Stimulated activated CD8-positive, alpha-beta memory T cell treated with anti-CD3 and anti-CD28 coated beads, Interleukin-12 subunit alpha, Interleukin-12 subunit beta, amount 100 ng/mL, for 1 hour (primary cell): ENCODE data around the gene ROS1.
A peak's percentile ranks its signal among the peaks of the same experiment; 100 is the strongest.
"Not testable (repeated sequence)": the region's sequence is repeated elsewhere in the genome, so short reads cannot be mapped to it uniquely, and the experiment has no call there.

Source experiments
- DNase-seq: peaks from one replicate; pipeline ENCODE4 v3.0.0-alpha.2; 2020; ENCODE audit warnings: low read depth

The ROS1 gene

GRCh38 chr6:117425431-117426153, at the start of gene ROS1:
TSS of gene ROS1 (minus strand) at chr6:117425942. CDS start at chr6:117425656, 286 bp downstream.
- DNase-seq: no peak

- DNase-seq: no peak
Observed at GRCh38 chr6:117473401-117473800, 47.7 kb upstream of the ROS1 start.

DNA sequence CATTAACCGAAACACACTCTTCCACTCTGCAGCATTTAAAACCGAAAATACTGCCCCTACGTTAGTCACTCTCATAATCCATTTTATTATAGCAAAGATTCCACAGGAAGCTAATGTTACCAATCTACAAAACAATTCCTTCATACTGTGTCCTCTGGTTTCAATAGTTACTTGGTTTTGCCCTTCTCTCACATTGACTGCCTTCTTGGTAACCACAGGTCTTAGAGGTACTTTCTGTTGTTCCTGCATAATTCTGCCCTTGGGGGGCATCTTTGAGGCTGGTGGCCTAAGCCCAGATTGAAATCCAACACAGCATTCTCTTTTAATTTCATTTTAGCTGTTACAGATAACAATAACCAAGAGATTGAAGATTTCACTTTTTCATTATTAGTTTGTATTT, 46.9 kb upstream of the ROS1 start:
- no peak for DNase-seq

DNA sequence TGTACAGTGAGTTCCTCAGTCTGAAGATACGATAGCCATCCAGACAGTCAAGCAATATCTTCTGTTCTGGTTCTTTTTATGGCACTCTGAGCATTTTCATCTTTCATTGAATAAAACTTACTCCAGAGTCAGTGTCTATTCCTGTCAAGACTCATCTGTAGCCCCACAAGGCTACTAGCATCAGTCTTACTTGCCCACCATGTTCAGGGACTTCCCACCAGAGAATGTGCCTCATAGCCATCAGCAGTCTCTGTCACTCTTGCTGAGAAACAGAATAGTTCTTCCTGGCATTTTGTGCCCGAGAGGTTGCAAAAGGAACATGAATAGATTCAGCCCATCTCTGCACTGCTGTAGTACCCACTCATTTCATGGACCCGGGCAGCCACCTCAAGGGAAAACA, 44.0 kb upstream of the ROS1 start:
- DNase-seq: no peak

DNA sequence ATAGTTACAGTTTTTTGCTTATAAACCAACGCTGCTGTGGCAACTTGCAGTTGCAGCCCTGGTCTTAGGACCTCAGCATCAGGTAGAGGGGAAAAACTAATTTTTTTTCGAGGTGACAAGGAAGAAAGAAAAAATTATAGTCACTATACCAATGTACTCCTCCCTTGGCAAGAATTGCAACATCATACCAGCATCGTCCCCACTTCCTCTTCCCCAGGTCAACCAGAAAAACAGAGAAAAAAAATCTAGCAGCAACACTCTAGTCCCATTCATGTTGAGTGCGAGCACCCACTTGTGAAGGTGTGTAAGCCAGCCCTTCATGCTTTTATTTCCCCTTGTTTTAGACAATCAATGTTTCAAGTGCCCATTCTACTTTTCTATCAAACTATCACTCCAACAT, 43.6 kb upstream of the ROS1 start:
- DNase-seq: no peak

GRCh38 chr6:117468527-117468926, 42.8 kb upstream of the ROS1 start:
- DNase-seq: not testable (repeated sequence)

DNA sequence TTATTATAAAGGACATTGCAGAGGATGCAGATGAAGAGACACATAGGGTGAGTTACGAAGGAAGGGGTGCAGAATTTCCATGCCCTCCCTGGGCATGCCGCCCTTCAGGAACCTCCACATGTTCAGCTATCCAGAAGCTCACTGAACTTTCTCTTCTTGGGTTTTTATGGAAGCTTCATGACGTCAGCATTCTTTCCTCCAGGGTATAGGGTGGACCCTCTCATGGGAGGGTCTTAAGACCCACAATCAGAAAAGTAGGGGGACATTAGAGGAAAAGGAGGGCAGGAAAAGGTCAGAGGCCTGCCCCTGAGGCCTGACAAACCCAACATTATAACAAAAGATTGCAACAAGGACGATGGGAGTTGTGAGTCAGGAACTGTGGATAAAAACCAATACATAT, 42.1 kb upstream of the ROS1 start:
- no peak for DNase-seq

- no peak for DNase-seq
Observed at GRCh38 chr6:117465691-117466090, 39.9 kb upstream of the ROS1 start.

- no peak for DNase-seq
Observed at GRCh38 chr6:117464700-117465099, 39.0 kb upstream of the ROS1 start.

DNA sequence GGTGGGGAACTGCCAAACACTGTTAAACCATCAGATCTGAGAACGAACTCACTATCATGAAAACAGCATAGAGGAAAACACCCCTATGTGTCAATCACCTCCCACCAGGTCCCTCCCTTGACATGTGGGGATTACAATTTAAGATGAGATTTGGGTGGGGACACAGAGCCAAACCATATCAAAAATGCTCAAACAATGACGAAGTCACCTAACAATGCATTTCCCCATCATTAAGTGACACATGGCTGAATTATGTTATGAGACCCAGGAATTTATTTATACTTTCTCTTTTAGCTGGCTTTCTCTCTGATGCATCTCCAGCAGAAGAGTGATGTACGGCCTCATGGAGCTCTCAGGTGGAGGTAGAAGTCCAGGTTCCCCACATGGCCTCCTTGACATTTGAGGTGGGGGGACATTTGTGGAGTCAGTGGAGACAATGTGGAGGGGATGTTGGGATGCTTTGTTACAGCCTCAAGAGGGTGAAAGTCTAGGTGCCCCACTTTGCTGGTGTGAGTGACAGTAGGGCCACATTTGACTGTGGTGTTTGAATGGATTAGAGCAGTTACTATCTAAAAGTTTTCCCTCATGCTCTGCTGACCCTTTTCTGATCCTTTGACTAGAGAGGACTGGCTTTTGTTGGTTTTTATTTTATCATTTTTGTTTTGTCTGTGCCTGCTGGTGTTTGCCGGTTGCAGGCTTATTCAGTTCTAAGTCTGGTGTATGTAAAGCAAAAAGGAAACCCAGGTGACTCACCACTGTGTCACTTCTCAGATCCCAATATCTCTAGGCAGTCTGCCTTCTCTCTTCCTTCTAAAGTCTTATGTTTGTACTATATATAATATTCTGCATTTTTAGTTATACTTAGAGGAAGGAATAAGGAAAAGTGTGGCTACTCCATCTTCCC, 38.3 kb upstream of the ROS1 start:
- no peak for DNase-seq

- DNase-seq: no peak
Observed at GRCh38 chr6:117459204-117459944, 33.6 kb upstream of the ROS1 start.

DNA sequence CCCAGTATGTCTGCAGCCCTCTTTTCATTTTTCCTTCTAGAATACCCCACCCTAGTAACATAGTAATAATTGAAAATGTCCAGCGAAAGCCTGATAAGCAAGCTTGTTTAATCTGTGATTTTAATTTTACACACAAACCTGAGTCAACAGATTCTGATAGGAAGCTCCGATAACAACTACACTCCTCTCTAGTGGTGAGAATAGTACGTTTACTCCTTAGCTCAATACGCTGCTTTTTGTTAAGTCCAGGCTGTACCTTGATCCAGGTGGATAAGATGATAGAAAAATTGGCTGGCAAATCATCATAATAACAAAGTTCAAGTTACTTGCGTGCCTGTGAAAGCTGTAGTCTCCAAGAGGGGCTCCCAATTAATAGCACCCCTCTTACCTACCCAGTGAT, 31.3 kb upstream of the ROS1 start:
- no peak for DNase-seq

DNA sequence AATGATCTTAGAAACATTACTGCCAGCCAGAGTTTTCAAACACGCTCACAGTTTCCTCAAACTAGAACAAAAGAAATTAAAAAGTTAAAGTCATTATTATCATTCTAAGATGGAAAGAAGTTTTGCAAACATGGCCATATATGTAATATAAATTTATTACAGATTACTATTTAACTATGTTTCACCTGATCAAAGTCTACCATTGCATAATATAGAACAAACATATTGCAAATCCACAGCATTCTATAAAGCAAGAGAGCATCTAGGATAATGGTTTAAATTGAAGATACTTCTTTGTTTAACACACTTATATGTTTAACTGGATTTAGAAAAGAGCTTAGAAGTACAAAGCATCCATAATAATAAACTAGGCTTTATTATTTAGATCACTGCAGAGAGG, 30.5 kb upstream of the ROS1 start:
- no peak for DNase-seq

DNA sequence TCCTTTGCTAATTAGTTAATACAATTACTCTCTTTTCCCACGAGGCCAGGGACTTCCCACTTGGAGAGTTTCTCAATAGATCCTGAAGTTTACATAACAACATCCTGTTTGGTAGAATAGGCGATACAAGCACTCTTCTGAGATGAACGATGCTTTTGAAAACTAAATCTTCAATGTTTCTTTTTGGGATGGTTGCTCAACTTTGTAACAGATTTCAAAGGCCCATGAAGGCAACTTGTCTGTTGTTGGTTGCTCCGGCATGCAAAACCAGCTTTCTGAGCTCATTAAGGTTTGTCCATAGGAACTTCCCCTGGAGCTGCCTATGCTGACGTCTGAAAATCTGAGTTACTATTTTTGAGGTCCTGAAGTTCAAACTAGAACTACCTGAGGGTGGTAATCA, 25.9 kb upstream of the ROS1 start:
- DNase-seq: no peak

DNA sequence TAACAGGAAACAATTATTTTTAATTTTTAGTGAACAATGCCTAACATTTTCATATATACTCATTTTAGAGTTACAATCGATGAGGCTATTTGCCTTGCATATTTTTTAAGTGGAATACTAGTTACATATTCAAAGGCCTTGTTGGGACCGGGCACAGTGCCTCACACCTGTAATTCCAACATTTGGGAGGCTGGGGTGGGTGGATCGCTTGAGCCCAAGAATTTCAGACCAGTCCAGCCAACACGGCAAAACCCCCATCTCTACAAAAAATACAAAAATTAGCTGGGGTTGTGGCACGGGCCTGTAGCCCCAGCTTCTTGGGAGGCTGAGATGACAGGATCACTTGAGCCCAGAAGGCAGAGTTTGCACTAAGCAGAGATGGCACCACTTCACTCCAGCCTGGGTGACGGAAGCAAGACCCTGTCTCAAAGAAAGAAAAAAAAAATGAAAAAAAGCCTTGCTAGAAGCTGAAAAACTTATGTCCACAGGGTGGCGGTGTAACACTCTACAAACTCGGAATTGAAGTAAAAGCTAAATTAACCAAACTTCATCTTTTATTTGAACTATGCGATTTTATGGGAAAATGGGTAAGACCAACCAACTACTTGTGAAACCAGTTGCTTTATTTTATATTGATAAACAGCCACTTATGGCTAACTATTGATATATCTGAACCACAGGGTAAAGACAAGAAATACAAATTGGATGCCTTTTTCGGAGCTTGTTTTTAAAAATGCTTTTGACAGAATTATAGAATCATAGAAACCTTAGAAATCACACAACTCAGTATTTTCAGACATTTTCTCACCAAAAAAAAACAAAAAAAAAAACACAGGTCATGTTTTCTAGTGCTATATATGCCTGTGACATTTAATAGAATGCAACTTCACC, 24.1 kb upstream of the ROS1 start:
- DNase-seq: peak; percentile 32

- DNase-seq: no peak
Observed at GRCh38 chr6:117448732-117449485, 23.2 kb upstream of the ROS1 start.

DNA sequence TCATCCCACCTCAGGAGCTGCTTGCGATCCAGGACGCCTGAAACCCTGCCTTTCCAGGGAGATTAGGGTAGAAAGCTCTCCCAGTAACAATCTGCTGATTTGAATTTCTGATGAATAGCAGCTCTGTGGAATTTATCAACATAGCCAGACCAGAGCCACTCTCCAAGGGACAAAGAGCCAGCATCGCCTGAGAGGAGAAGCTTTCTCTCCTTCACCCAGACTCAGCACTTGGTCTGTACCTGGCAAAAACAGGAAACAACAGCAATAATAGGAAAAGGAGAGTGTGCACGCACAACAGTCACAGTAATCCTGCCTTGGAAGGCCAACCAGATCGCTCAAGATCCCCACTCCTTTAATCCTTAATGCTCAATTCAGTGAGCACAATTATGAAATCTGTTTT, 22.3 kb upstream of the ROS1 start:
- no peak for DNase-seq

DNA sequence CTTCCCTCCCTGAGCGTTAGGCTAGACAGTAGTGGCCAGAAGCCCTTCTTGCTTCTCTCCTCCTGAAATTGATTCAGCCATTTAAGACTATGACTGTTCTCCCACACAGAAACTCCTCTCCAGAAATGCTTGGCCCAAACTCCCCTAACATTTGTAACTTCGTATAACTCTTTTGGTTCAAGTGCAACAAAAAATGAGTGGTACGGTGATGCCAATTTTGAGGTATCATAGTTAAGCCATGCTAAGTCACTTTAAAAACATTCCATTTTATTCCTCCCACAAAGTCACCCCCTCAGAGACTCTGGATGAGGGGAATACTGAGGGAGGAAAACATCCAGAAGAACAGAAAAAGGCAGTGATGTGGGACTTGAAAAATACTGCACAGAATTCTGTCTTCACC, 21.1 kb upstream of the ROS1 start:
- DNase-seq: no peak

GRCh38 chr6:117444600-117444999, 18.9 kb upstream of the ROS1 start:
- no peak for DNase-seq

DNA sequence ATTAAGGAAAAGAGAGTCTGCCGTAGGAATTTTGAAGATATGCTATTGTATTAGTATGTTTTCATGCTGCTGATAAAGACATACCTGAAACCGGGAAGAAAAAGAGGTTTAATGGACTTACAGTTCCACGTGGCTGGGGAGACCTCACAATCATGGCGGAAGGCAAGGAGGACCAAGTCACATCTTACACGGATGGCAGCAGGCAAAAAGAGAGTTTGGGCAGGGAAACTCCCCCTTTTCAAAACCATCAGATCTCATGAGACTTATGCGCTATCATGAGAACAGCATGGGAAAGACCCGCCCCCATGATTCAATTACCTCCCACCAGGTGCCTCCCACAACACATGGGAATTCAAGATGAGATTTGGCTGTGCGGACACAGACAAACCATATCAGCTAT, 16.6 kb upstream of the ROS1 start:
- DNase-seq: not testable (repeated sequence)

GRCh38 chr6:117441824-117442264, 16.1 kb upstream of the ROS1 start:
- no peak for DNase-seq
